Middle frontal gyrus (tissue), 1 donor: Measurements from ENCODE around the gene TMCC2.

Experiments
- DNase-seq: peaks from one replicate; pipeline ENCODE4 v3.0.0-alpha.2; 2015; ENCODE audit warnings: low spot score; ENCODE audit errors: extremely low spot score

Gene TMCC2

DNA sequence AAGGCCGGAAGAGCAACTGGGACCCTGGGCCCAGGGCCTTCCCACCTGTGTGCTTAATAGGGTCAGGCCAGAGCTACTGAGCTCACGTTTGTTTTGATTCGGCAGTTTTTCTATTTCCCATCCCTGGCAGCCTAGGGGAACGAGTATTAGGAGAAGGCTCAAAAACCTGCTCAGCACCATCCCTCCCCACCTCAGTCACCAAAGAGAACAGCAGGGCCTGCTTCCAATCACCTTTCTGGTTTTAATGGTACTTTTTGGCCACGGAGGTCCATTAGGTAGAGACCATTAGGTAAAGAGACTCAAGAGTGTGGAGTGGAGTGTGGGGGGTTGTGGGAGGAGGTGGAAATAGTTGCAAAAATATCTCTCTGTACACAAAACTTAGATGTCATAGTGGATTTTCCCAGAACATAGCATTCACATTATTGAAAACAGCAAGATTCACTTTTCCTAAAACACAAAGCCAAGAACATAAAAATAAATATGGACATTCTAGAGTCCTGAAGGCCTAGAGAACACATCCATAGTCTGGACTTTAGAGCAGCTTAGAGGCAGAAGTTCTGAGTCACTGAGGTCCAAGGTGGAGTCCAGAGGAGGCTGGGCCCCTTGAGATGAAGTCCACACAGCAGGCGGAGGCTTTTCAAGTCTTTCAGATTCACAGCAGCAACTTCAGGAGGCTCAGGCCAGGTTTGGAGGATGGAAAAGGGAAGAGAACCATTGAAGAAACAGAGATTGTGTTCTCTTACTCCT, 74.3 kb downstream of the TMCC2 start:
- no peak for DNase-seq

DNA sequence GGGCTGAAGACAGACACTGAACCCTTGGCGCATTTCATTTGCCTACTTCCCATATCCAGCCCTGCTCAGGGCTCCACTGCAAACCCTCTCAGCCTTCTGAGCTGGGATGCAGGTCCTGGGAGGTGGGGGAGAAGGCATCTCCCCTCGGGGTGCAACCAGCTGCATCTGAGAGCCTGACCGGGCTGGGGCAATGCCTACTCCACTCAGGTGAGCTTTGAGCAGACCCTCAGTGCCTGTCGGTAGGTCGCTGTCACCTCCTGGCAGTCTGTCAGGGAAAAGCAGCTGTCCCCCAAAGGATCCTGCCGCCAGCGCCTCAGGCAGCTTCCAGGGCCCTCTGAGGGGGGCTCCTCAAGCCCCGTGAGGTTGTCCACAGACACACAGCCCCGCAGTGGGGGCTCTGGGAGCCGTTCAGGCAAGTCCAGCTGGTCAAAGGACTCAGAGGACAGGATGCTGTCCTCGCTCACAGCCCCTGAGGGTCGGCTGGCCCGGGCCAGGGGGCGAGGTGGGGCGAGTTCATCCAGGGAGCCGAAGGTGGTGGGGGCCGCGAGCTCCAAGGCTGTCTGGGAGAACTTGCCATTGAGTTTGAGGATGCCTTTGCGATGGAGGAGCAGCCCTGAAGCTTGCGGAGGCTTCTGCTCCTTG, 75.6 kb downstream of the TMCC2 start:
- DNase-seq, result no peak

DNA sequence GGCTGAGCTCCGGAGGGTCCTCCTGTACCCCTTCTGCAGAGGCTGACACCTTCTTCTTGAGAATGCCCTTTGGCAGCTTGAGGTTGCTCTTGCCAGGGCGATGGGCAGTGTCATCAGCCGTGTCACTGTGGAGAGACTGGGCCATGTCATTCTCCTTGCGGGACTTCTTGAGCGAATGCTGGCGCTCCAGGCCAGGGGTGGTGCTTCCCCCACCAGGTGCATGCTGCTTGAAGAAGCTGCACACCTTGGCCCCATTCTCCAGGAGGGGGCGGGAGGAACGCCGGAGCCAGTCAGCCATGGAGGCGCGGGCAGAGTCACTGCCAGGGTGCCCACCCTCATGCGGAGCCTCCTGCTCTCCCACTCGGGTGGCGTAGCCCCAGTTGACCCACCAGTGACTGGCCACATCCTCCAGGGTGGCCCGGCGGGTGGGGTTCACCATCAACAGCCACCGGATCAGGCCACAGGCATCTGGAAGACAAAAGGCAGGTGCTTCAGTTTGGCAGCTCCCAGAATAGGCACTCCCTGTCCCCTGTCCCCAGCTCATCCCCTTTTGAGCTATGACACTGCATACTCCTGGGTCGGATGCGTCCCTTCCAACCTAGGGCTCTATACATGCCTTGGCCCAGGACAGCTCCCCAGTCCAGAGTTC, 76.4 kb downstream of the TMCC2 start:
- no peak for DNase-seq

DNA sequence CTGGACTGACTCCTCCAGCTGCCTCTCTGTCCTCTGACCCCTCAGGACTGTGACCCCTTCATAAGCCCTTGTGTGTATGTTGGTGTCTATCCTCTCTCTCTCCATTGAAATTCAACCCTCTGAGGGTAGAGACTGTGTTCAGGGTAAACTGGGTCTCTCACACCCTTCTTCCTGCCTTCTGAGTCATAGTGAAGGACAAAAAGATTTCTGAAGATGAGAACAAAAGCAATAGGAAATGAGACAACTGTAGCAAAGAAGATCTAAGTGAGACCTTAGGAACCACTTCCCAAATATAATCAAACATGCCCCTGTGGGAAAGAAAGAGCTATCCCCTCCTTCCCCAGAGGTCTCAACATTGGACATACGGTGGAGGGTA, 76.9 kb downstream of the TMCC2 start:
- DNase-seq, result no peak

DNA sequence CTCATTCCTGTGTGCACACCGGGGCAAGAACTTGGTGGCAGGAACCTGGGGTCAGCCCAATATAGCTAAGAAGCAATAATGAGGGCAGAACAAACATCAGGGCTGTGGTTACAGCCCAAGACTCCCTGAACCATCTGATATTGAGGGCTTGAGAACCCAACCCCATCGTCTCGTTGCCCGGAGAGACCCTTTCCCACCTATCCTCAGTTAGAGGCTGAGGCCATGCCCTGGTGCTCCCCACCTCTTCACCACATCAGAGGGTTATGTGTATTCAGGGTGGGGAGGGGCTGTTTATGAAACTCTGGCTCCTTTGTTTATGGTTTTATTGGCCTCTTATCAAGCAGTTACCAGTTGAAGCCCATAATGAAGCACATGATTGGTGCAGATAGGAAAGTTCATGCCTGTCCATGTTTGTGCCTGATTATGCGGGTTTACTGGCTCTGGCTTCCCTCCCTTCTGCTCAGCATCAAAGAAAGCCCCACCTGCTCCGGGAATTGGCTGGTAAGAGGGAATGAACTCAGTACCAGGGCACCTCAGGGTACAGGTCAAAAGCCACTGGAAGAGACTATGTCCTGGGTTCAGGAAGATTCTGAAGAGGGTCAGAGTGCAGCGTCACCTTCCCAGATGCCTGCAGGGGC, 79.3 kb downstream of the TMCC2 start:
- DNase-seq, result no peak

DNA sequence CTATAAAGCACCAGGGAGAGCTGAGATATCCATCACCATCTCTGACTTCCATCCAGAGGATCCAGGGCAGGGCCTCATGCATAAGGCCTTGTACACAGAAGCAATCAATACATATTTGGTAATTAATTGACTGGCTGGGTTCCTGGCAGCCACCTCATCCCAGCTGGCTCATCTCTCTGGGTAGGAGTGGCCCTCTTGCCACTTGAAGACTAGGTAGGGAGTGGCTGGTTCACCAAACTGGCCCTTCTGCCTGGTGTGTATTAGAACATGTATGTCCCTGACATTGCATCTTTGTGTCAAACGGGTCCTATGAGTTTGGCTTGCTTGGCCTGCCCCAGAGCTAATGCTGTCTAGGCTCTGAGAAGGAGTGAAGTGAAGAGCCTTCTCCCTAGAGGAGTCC, 82.0 kb downstream of the TMCC2 start:
- DNase-seq, result no peak

DNA sequence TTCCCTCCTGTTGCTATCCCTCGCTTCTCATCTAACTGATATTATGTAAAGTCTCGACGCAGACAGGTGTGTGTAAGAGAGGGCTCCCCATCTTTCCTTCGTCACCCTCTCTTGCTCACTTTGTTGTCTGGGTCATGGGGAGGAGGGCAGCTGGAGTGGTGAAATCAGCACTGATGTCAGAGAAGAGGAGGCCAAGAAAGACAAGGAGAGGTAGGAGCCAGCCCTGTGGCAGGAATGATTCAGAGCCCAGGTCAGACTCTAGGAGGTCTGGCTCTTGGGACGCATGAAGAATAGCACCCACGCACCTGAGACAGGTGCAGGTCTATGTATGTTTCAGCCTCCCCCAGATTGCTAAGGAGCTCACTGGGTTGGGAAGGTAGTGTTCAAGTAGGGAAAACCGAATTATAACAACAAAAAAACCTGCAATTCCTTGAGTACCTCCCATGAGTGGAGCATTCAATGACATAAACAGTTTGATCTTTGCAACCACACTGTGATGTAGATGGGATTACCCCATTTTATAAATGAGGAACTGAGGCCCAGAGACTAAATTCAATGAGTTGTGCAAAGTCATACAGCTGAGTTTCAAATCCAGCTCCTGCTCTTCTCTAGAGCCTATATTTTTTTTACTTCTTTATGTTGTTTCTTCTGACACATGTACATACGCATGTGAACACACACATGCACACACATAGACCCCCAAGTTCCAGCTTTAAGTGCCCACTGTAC, 83.4 kb downstream of the TMCC2 start:
- DNase-seq, result no peak

DNA sequence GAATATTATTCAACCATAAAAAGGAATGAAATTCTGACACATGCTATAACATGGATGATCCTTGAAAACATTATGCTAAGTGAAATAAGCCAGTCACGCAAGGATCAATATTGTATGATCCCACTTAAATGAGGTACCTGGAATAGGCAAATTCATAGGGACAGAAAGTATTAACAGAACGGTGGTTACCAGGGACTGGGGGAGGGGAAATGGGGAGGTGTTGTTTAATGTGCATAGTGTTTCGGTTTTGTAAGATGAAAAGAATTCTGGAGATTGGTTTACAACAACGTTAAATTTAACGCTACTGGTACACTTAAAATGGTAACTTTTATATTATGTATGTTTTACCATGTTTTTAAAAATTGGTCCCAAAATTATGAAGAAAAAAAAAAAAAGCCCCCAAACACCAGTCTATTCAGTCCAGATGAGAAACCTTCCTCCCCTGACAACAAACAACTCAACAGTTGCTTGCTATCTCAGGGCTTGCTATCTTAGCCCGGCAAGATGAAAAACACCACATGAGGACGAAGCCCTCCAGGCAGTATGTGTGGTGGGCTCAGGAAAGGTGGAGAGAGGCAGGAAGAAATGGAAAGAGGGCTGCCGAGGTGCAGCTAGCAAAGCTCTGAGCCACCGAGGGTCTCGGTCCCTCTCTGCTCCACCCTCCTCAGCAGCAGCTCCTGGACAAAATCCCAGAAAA, 85.3 kb downstream of the TMCC2 start:
- DNase-seq, result no peak

DNA sequence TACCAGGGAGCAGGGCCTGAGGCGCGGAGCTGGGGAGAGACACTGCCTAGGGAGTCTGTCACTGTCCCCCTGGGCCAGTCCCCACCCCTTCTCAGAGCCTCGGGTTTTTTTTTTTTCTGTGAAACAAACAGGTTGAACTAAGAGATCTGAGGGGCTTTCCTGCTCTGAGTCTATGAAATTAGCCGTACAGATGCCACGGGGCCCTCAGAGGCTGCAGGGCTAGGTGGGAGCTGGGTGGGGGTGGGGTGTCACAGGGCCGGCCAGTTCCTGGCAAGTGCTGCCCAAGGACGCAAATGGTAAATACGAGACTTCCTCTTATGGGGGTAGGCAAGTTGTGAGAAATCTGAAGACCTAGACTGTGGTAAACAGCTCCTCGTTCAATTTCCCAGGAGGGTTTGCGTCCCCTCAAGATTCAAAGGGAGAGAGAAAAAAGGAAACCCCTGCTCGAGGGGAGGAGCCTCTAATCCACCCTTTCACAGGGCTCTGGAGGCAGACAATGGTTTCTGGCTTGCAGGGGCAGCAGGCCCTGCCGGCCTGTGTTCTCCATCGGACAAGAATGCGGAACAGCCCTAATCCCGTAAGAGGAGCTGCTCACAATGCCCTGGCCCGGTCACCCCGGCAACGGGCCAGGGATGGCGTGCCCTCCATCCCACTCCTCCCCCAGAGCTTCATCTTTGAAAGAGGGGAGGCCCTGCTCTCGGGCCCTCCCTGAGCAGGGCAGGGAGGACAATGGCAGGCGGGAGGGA, 86.0 kb downstream of the TMCC2 start:
- DNase-seq, result no peak

DNA sequence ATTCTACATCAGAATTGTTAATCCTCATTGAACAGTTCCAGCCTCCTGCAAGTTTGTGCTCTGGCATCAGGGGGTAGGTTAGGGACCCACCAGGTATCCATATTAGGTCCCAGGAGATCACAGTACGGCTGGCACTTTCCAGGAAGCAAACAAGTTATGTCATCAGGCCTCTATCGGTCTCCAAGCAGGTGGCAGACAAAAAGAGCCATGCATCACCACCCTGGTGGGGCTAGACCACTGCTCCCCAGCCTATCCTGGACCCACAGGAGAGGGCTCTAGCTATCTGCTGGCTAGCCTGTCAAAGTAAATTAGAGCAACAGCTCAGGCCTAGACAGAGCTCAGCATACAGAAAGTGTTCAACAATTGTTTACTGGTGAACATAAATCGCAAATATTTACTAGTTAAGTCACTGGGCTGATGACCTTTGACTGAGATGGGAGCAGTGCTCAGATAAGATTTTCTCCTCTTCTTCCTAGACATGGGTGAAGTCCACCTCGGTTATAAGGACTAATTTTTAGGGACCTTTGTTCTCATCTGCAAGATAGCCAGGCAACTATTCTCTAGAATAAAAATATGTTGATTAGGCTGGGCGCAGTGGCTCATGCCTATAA, 87.4 kb downstream of the TMCC2 start:
- no peak for DNase-seq

DNA sequence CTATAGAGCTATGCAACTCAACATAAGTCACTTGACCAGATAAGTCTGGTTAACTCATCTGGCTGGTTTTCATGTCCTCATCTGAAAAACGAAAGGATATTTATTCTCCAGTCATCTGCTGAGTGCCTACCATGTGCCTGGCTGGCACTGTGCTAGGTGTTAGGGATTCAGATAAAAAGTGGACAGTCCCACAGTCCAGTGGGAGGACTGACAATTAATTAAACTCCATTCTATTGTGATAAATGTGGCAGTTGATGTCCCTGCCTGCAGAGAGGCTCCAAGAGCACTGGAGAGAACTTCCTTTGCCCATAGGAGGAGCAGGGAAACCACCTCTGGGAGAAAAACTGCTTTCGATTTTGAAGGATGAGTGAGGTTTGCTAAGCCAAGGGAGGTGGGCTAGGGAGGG, 88.4 kb downstream of the TMCC2 start:
- no peak for DNase-seq

DNA sequence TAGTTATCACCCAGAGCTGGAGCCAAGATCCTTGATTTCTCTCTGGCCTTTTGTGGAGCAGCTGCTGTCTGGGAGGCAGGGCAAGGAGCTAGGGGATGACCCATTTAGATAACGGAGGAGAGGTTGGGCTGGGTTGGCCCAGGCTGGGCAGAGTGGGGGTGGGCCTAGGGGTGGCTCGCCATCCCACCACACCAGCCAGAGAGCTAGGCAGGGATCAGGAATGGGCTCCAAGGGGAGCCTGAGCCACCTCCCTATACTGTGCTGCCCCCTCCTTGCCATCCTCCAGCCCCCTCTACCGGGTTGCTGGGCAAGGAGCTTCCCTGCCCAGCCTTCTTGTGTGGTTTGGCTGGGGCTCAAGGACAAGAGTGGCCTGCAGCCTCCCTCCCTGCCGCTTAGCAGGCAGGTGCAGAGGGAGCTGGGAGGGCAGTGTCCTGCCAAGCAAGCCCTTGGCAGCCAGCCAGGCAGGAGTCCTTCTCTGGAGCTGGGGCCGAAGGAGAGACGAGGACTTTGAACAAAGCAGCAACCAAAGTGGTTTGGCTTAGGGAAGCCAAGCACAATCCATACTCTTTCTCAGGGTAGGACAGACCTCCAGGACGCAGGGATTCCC, 89.7 kb downstream of the TMCC2 start:
- no peak for DNase-seq

DNA sequence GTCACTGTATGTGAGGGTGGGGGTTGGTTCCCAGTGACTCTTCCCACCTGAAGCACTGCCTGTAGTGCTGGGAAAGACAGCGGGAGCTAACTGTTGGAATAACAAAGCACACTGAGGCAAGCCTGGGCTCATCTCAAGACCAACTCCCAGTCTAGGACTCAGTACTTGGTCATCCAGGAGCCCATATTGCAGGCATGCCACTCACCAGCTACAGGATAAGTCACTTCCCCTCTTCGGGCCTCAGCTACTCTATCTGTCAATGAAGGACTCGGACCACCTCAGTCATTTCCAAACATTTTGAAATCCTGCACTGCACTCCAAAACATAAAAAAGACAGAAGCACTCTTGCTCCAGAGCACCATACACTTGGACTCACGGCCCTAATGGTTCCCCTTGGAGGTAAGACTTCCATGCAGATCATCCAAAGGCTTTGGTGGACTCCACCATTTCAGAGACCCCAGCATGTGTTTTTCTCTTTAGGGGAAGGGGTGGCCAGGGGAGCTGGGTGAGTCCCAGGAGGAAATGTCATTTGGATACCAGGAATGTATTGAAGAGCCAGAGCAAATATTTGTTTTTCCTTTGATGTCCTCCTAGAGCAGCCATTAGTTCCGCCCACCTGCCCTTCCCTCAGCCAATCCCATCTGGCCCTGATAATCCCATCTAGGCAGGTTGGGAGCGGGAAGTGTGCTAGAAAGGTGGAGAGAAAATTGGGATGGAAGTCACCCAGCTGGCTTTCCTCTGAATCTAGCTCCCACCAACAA, 90.7 kb downstream of the TMCC2 start:
- DNase-seq, result no peak

DNA sequence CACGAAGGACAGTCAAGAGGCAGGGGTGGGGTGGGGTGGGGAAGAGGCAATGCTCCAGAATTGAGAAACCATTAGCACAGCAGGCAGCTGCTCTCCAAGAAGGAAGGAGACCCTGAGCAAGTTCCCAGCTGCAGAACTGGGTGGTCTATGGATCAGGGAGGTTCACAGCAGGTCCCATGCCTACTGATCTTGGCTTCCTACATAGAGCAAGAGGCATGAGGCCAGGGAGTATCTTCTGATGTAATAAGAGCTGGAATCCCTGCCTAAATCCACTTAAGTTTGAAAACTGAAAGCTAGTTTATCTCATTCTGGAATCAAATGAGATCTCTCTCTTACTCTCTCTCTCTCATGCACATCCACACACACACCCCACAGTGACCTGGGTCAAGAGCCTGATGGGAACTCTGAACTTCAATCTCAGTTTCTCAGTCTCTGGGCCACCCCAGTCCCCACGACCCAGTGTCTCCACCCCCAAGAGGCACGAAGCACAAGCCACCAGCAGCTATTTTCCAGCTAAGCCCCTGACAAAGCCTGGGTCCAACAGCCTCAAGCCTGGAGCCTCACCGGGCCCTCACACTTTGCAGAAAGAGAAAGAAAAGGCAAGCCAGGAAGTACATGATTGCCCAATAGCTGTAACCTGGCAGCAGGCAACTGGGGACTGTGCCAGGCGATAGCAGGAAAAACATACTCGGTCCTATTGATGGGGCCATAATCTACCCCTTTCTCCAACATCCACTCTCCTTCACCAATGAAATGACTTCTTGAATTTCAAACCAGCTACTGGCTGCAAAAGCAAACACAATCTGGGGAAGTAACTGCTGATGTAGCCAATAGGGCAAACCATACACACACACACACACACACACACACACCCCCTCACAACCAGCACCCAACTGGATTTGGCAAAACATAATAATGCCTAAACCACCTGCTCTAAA, 91.6 kb downstream of the TMCC2 start:
- no peak for DNase-seq

DNA sequence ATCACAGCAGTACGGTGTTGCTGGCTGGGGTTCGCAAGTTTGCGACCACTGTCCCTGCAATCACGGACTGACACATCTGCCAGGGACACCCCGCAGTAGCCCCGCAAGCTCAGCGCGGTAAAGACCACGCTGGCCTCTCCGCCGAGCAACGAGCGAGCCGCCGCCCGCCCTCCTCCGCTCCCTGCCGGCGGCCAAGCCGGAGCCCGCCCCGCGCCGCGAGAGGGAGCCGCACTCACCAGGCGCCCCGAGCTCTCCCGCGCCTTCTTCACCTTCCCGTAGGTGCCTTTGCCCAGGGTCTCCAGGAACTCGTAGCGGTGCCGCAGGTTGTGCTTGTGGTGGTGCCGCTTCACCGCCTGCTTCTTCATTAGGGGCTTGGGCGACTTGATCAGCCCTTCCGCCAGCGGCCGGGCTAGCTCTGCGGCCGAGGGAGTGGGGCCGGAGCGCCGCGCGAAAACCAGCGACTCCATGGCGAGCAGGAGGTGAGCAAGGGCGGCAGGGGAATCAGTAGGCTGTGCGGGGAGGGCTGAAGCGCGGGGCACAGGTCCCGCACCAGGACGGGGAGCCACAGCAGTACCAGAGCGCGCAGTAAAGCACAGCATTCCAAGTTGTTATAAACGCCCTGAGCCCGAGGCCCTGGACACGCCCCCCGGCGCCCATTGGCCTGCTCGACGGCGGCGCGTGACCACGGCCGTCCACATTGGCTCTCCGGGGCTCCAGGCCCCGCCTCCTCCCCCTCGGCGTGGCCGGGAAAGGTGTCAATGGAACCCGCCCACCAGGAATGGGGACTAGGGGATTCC, 93.6 kb downstream of the TMCC2 start, which contains the start of gene NUAK2:
TSS of gene NUAK2 (minus strand) at position 584 of the 797 bp plus-strand sequence. CDS start at position 467, 117 bp downstream.
- peak; percentile 70 for DNase-seq

DNA sequence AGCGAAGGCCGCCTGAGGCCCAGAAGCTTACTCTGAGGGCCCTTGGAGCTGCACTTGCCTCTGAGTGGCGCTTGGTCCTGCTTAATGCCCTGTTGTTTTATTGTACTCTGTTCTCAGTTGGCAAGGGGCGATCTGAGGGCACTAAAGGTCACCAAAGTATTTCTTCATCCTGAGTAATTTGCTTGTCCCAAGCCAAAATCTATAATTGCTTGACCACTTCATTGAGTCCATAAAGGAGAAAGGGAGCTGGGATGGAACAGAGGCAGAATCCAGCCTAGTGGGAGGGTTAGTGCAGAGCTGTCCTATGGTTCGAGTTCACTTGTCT, 94.2 kb downstream of the TMCC2 start:
- no peak for DNase-seq
